ENCODE data around the gene GLCE.

DNA sequence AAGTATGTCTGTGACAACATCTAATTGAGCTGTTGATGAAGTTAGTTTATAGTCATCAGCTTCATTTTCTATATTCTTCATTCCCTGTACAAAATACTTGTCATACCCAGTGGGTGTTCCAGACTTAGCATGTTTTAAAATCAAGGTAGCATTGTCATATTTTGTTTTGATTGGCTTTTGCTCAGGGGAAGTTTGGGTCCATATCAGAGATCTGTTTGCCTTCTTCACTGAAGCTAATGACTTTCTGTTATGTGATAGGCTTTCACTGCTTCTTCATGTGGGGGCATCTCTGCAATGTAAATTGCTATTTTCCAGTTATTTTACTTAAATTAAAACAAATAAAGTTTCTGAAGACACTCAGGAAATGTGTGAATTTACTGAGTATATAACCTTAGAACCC is 15.1 kb downstream of the GLCE start:
- TF ChIP-seq, protein P1, sequence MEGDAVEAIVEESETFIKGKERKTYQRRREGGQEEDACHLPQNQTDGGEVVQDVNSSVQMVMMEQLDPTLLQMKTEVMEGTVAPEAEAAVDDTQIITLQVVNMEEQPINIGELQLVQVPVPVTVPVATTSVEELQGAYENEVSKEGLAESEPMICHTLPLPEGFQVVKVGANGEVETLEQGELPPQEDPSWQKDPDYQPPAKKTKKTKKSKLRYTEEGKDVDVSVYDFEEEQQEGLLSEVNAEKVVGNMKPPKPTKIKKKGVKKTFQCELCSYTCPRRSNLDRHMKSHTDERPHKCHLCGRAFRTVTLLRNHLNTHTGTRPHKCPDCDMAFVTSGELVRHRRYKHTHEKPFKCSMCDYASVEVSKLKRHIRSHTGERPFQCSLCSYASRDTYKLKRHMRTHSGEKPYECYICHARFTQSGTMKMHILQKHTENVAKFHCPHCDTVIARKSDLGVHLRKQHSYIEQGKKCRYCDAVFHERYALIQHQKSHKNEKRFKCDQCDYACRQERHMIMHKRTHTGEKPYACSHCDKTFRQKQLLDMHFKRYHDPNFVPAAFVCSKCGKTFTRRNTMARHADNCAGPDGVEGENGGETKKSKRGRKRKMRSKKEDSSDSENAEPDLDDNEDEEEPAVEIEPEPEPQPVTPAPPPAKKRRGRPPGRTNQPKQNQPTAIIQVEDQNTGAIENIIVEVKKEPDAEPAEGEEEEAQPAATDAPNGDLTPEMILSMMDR (IDR thresholded peaks at IDR 0.05; ENCODE audit: insufficient read depth, low read depth, low read length) = no peak
- no peak for TF ChIP-seq EZH2 (IDR thresholded peaks at IDR 0.05; ENCODE audit: insufficient read depth, low read length)
